Hepatic stellate cell (primary cell): ENCODE results near the gene FAM32A.

Experiments used
- DNase-seq: peaks from one replicate; pipeline ENCODE4 v3.0.0; 2011; ENCODE audit warnings: low spot score

Gene FAM32A

GRCh38 chr19:16202320-16203255 lies 17.4 kb downstream of the FAM32A start:
- no peak for DNase-seq

GRCh38 chr19:16203256-16204004 lies 18.2 kb downstream of the FAM32A start:
- no peak for DNase-seq

DNA sequence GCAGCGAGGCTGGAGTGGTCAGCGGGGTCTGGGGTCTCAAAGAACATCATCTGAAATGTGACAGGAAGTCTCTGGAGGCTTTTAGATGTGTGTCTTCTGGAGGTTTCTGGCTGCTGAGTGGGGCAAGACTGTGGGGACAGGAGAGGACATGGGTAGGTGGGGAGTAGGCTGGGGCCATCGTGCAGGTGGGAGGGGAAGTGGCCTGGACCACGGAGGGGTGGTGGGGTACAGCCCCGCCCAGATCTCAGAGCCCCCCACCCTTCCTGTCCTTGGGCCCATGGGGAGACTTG lies 18.7 kb downstream of the FAM32A start:
- no peak for DNase-seq

DNA sequence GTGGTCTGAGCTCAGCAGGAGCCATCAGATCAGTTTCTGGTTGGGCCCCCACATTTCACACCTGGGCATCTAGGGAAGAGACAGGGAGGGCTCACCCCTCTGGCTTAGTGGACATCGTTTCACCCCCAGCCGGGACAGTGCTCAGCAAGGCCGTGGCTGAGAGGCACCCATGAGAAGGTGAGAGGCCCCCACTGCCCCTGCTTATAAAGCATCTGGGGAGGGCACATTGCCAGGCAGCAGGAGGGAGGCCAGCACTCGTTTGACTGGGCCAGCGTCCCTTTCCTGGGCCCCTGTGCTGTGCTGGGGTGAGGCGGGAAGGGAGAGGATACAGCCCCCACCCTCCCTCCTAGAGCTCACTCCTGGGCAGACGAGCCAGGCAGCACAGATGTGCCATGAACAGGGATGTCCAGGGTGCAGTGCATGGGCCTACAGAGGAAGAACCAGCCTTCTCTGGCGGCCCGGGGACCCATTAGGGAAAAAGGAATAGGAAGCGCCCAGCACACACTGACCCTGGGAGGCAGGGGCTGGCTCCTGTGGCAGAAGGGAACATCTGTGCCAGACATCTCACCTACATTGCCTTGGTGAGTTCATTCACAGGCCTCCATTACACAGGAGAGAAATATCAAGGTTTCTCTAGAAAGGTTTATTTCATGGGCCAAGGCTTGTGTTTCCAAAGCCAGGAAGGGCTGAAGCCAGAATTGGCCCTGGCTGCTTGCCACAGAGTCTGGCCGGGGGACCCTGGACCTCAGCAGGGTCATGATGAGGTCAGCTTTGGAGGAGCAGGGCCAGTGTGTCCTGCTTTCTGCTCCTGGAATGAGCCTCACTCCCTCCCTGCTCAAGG lies 20.2 kb downstream of the FAM32A start:
- no peak for DNase-seq

DNA sequence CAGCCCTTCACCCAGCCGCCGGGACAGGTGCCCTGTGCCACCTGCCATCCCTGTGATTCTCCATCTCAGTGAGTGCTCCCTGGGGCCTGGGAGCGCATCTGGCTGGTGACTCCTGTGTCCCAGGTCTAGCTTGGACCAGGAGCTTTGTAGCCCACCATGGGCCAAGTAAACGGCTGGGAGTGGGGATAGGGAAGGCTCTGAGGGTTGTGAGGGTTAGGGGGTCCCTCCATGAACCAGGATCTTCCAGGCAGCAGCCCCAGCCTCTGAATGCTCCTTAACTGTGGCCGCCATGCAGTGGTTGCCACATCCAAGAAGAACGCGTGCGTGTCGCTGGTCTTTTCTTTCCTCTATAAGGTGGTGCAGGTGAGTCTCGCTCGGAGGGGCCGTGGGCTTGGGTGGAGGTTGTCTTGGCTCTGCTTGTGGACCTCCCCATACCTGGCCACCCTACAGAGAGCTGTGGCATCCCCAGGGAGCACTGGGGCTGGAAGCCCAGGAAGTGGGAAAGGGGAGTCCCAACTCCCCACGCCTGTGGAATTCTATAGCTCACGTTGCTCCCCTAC lies 20.9 kb downstream of the FAM32A start:
- no peak for DNase-seq

- DNase-seq: no peak
These were observed 21.4 kb downstream of the FAM32A start for GRCh38 chr19:16206637-16207036.

DNA sequence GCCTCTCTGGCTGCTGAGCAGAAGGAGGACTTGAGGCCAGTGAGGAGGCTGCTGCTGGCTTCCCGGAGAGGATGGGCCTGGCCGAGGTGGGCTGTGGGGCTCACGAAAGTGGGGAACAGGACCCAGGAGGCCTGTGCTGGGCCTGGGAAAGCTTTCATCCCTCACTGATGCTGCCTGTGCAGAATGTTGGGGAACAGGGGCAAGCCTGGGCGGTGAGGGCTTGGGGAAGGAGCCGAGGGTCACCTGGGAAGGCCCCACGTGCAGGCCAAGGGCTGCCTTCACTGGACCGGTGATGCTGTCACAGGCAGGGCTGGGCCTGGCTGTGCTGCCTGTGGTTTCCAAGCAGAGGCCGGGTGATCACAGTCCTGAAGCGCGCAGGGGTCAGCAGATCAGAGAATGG lies 21.9 kb downstream of the FAM32A start:
- no peak for DNase-seq

DNA sequence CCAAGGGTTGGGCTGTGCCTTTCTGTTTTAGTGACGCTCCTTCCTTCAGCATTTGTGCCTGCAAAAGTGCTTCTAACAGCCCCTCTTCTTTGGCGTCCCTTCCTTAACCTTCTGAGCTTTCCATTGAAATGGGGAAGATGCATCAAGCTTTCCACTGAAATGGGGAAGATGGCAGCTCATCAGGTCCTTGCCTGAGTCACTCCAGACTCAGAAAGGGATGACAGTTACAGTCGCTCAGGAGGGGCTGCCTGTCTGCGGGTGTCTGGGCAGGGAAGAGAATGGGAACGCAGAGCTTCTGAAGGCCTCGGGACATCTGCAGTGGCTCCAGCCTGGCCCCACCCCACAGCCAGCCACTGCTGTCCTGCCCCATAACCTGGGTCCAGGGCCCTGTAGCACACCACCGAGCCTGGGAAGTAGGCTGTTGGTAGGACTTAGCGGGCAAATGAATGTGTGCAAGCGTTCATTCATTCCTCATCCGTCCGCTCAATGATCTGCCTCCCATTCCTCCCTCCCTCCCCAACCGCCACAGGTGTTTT lies 22.3 kb downstream of the FAM32A start:
- no peak for DNase-seq

- DNase-seq: no peak
These were observed 23.0 kb downstream of the FAM32A start for GRCh38 chr19:16208064-16208759.

GRCh38 chr19:16208847-16209665 lies 23.8 kb downstream of the FAM32A start:
- no peak for DNase-seq

DNA sequence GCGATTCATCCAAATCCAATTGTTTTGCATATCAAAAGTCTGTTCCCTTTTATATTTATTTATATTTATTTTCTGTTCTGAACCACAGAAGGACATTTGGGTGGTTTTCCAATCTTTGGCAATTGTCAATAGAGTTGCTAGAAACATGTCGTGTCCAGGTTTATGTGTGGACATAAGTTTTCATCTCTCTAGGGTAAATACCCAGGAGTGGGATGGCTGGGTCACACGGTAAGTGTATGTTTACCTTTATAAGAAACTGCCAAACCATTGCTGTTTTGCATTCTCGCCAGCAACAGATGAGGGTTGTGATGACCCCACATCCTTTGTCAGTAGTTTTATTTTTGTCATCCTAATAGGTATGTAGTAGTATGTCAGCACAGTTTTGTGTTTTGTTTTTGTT lies 25.0 kb downstream of the FAM32A start:
- DNase-seq: no peak

- DNase-seq: no peak
These were observed 27.9 kb downstream of the FAM32A start for GRCh38 chr19:16213076-16213475.

GRCh38 chr19:16216744-16217670 lies 31.8 kb downstream of the FAM32A start:
- no peak for DNase-seq

DNA sequence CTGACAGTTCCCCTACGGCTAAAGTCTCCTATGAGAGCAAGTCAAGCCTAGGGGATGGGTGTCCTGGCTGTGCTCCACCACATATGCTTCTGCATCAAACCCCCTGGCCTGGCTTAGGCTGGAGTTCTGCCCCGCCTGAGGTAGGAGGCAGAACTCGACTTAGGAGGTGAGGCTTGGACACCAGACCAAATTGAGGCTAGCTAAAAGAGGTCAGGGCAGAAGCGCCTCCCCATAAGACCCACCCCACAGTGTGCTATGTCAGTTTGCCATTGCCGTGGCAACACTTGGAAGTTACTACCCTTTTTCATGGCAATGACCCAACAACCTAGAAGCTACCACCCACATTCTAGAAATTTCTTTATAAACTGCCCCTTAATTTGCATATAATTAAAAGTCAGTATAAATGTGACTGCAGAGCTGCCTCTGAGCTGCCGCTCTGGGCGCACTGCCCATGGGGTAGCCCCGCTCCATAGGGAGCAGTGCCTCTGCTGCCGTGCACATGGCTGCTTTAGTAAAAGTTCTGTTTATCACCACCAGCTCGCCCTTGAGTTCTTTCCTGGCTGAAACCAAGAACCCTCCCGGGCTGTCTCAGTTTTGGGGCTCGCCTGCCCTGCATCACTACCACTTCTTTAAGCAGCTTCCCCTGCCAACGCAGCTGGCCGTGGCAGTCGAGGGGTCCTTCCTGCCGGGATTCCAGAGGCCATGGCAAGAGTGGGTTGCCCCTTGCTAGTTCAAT lies 32.7 kb downstream of the FAM32A start:
- no peak for DNase-seq

DNA sequence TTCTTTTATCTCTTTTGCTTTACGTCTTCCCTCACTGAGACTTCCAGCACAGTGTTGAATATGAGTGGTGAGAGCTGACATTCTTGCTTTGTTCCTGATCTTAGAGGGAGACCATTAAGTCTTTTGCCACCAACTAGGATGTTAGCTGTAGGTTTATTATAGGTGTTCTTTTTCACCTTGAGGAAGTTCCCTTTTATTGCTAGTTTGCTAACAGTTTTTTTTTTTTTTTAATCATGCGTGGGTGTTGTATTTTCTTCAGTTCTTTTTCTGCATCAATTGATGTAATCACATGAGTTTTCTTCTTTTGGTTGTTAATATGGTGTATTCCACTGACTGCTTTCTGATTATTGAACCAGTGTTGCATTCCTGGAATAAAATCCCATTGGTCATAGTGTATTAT lies 33.6 kb downstream of the FAM32A start:
- no peak for DNase-seq

GRCh38 chr19:16222806-16223205 lies 37.6 kb downstream of the FAM32A start:
- DNase-seq: no peak

DNA sequence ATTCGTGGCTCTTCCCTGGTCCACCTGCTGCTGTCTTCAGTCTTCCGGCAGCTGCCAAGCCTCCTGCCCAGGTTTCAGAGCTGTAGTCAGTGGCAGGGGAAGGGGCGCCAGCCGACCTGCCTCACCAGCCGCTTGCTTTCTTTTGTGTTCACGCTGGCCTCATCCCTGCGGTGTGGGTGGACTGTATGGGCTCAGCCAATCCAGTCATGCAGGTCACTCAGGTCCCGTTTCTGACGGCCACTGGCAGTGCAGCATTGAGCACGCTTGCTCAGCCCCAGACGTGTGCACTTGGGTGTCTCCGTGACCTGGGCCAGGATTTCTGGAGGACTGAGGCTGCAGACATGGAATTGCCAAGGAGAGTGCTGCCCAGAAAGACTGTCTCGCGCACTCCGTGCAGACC lies 38.5 kb downstream of the FAM32A start:
- no peak for DNase-seq

GRCh38 chr19:16224293-16225045 lies 39.3 kb downstream of the FAM32A start:
- DNase-seq: no peak
